Nucleus accumbens (tissue), 56 donors: ENCODE measurements around the gene TM9SF2.
A peak's percentile ranks its signal among the peaks of the same experiment; 100 is the strongest.
"Not testable (repeated sequence)": the region's sequence is repeated elsewhere in the genome, so short reads cannot be mapped to it uniquely, and the experiment has no call there.

Experiments
- DNase-seq, 56 donors: peaks; one replicate each; lab custom pipeline; 2025; lab: John Stamatoyannopoulos, UW

The TM9SF2 gene

GRCh38 chr13:99527301-99527700 is 26.0 kb downstream of the TM9SF2 start:
- no peak for DNase-seq

- no peak for DNase-seq
These were observed 27.3 kb downstream of the TM9SF2 start for GRCh38 chr13:99528547-99528946.

- no peak for DNase-seq
These were observed 34.8 kb downstream of the TM9SF2 start for GRCh38 chr13:99536023-99536422.

GRCh38 chr13:99540530-99540929 is 39.3 kb downstream of the TM9SF2 start:
- DNase-seq: no peak

- peak in 1 of 56 donors; percentile 20 for DNase-seq
These were observed 41.6 kb downstream of the TM9SF2 start for GRCh38 chr13:99542788-99543406.

GRCh38 chr13:99545361-99545760 is 44.1 kb downstream of the TM9SF2 start:
- DNase-seq: no peak

- no peak for DNase-seq
These were observed 44.7 kb downstream of the TM9SF2 start for GRCh38 chr13:99545979-99546378.

- no peak for DNase-seq
These were observed 45.6 kb downstream of the TM9SF2 start for GRCh38 chr13:99546878-99547277.

GRCh38 chr13:99548448-99548847 is 47.2 kb downstream of the TM9SF2 start:
- DNase-seq: no peak

GRCh38 chr13:99553033-99553432 is 51.8 kb downstream of the TM9SF2 start:
- DNase-seq: no peak

GRCh38 chr13:99555149-99555548 is 53.9 kb downstream of the TM9SF2 start:
- no peak for DNase-seq

GRCh38 chr13:99556867-99557443 is 55.7 kb downstream of the TM9SF2 start:
- no peak for DNase-seq

GRCh38 chr13:99558570-99559180 is 57.4 kb downstream of the TM9SF2 start:
- DNase-seq: no peak

- DNase-seq: no peak
These were observed 58.3 kb downstream of the TM9SF2 start for GRCh38 chr13:99559560-99559959.

- no peak for DNase-seq
These were observed 62.1 kb downstream of the TM9SF2 start for GRCh38 chr13:99563404-99563803.

- no peak for DNase-seq
These were observed 63.1 kb downstream of the TM9SF2 start for GRCh38 chr13:99564386-99564785.

- DNase-seq: no peak
These were observed 64.3 kb downstream of the TM9SF2 start for GRCh38 chr13:99565478-99566124.

GRCh38 chr13:99566125-99567083 is 65.1 kb downstream of the TM9SF2 start:
- DNase-seq: no peak

GRCh38 chr13:99568901-99569300 is 67.6 kb downstream of the TM9SF2 start:
- DNase-seq: not testable (repeated sequence)

GRCh38 chr13:99572131-99572530 is 70.9 kb downstream of the TM9SF2 start:
- DNase-seq: no peak
